ENCODE data around the gene CDH24. TPM values are rescaled to one million over a fixed set of nuclear protein-coding genes. Genes with fewer than 3 reads are reported as not detected.
A peak's percentile ranks its signal among the peaks of the same experiment; 100 is the strongest.

The CDH24 gene
- total RNA-seq, 1 donor from 2014 or later = 15.0 TPM

GRCh38 chr14:23071921-23072539, 14.7 kb upstream of the CDH24 start:
- peaks cover 8% of the 10 kb centered on the region for H3K27me3 Mint-ChIP-seq (ENCODE audit: insufficient read depth, low read depth)
- no peak overlapping the region for H2AFZ ChIP-seq (replicated peaks)
- peak overlapping the region; percentile 92 for H3K4me3 ChIP-seq
- H3K9ac ChIP-seq = no peak overlapping the region
- peaks cover 41% of the 10 kb centered on the region for H3K4me1 Mint-ChIP-seq
- no peaks in the 10 kb centered on the region for H3K9me3 Mint-ChIP-seq
- H3K4me3 Mint-ChIP-seq = peak overlapping the region; percentile 89
- TF ChIP-seq EZH2 (IDR thresholded peaks at IDR 0.05) (no peak), EZH2phosphoT487 (IDR thresholded peaks at IDR 0.05) (no peak), CTCF (IDR thresholded peaks at IDR 0.05) (no peak)
- H3K27me3 ChIP-seq = no peaks in the 10 kb centered on the region
- H3K27ac Mint-ChIP-seq = peak overlapping the region; percentile 85
- peaks cover 61% of the 10 kb centered on the region for H3K79me2 ChIP-seq (ENCODE audit: low read depth)
- H3F3A ChIP-seq (ENCODE audit: low read depth) = peaks cover 68% of the 10 kb centered on the region
- H3K36me3 Mint-ChIP-seq = peaks cover 22% of the 10 kb centered on the region
- H4K20me1 ChIP-seq (ENCODE audit: low read depth) = peaks cover 49% of the 10 kb centered on the region
- DNase-seq (ENCODE audit: low spot score) = peak; percentile 49
- H3K4me1 ChIP-seq = peaks cover 41% of the 10 kb centered on the region
- peak overlapping the region; percentile 67 for H3K27ac ChIP-seq
- peak overlapping the region; percentile 85 for H3K4me2 ChIP-seq
- no peaks in the 10 kb centered on the region for H3K9me3 ChIP-seq (ENCODE audit: low read depth)
- peaks cover 22% of the 10 kb centered on the region for H3K36me3 ChIP-seq

GRCh38 chr14:23071244-23071920, 14.1 kb upstream of the CDH24 start:
- H3K27ac Mint-ChIP-seq = peak overlapping the region; percentile 85
- H3K36me3 ChIP-seq = peaks cover 18% of the 10 kb centered on the region
- peaks cover 41% of the 10 kb centered on the region for H3K4me1 Mint-ChIP-seq
- peaks cover 52% of the 10 kb centered on the region for H4K20me1 ChIP-seq (ENCODE audit: low read depth)
- no peaks in the 10 kb centered on the region for H3K27me3 ChIP-seq
- peak overlapping the region; percentile 67 for H3K27ac ChIP-seq
- H3K9ac ChIP-seq = peak overlapping the region; percentile 81
- TF ChIP-seq EZH2phosphoT487 (IDR thresholded peaks at IDR 0.05) = no peak
- no peak for TF ChIP-seq CTCF (IDR thresholded peaks at IDR 0.05)
- TF ChIP-seq EZH2 (IDR thresholded peaks at IDR 0.05) = no peak
- H3K4me3 ChIP-seq = peak overlapping the region; percentile 92
- peaks cover 23% of the 10 kb centered on the region for H3K36me3 Mint-ChIP-seq
- H3F3A ChIP-seq (ENCODE audit: low read depth) = peaks cover 72% of the 10 kb centered on the region
- H3K79me2 ChIP-seq (ENCODE audit: low read depth) = peaks cover 65% of the 10 kb centered on the region
- H3K4me1 ChIP-seq = peaks cover 48% of the 10 kb centered on the region
- peaks cover 10% of the 10 kb centered on the region for H3K27me3 Mint-ChIP-seq (ENCODE audit: insufficient read depth, low read depth)
- peak overlapping the region; percentile 85 for H3K4me2 ChIP-seq
- peak overlapping the region; percentile 89 for H3K4me3 Mint-ChIP-seq
- H3K9me3 ChIP-seq (ENCODE audit: low read depth) = no peaks in the 10 kb centered on the region
- H3K9me3 Mint-ChIP-seq = no peaks in the 10 kb centered on the region
- DNase-seq (ENCODE audit: low spot score) = peak; percentile 94
- no peak overlapping the region for H2AFZ ChIP-seq (replicated peaks)

GRCh38 chr14:23070262-23071129, 13.2 kb upstream of the CDH24 start:
- Histone ChIP-seq H3F3A (ENCODE audit: low read depth) (peaks cover 73% of the 10 kb centered on the region), H3K9ac (peak overlapping the region; percentile 81), H3K79me2 (ENCODE audit: low read depth) (peaks cover 65% of the 10 kb centered on the region), H3K9me3 (ENCODE audit: low read depth) (no peaks in the 10 kb centered on the region), H4K20me1 (ENCODE audit: low read depth) (peaks cover 61% of the 10 kb centered on the region), H3K36me3 (peaks cover 18% of the 10 kb centered on the region), H3K4me2 (peak overlapping the region; percentile 85), H3K27ac (peak overlapping the region; percentile 67), H3K4me1 (peaks cover 53% of the 10 kb centered on the region), H3K4me3 (peak overlapping the region; percentile 92), H2AFZ (replicated peaks) (no peak overlapping the region), H3K27me3 (no peaks in the 10 kb centered on the region)
- Mint-ChIP-seq H3K36me3 (peaks cover 26% of the 10 kb centered on the region), H3K9me3 (no peaks in the 10 kb centered on the region), H3K4me1 (peaks cover 47% of the 10 kb centered on the region), H3K27me3 (ENCODE audit: insufficient read depth, low read depth) (peaks cover 10% of the 10 kb centered on the region), H3K27ac (peak overlapping the region; percentile 85), H3K4me3 (peak overlapping the region; percentile 89)
- TF ChIP-seq EZH2 (IDR thresholded peaks at IDR 0.05) = no peak
- TF ChIP-seq CTCF (IDR thresholded peaks at IDR 0.05) = no peak
- TF ChIP-seq EZH2phosphoT487 (IDR thresholded peaks at IDR 0.05) = no peak
- DNase-seq (ENCODE audit: low spot score) = no peak
